ENCODE data around the gene TOMM70.

The TOMM70 gene

DNA sequence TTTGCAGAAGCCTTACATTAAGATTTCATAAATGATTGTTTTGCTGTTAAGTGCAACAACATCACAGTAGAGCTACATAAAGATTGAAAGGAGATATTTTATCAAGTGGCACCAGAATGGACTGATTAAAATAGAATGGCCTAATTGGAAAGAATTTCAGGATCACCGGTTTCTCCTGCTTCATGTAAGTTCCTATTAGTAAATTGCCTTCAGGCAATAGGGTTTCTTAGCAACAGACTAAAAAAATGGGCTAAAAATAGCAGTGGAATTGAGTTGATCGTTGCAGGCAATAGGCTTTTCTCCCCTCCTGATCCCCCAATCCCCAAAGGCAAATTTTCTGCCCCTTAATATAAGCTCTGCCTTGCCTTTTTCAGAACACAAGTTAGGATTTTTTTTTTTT, 1.4 kb upstream of the TOMM70 start:
- Mint-ChIP-seq H3K36me3 (ENCODE audit: low read depth) (peaks cover 43% of the 10 kb centered on the region), H3K4me1 (peaks cover 55% of the 10 kb centered on the region), H3K27me3 (ENCODE audit: low read depth, poor library complexity) (no peaks in the 10 kb centered on the region), H3K27ac (peak overlapping the region; percentile 100), H3K9me3 (peaks cover 29% of the 10 kb centered on the region), H3K4me3 (peak overlapping the region; percentile 92)
- TF ChIP-seq, protein P1, sequence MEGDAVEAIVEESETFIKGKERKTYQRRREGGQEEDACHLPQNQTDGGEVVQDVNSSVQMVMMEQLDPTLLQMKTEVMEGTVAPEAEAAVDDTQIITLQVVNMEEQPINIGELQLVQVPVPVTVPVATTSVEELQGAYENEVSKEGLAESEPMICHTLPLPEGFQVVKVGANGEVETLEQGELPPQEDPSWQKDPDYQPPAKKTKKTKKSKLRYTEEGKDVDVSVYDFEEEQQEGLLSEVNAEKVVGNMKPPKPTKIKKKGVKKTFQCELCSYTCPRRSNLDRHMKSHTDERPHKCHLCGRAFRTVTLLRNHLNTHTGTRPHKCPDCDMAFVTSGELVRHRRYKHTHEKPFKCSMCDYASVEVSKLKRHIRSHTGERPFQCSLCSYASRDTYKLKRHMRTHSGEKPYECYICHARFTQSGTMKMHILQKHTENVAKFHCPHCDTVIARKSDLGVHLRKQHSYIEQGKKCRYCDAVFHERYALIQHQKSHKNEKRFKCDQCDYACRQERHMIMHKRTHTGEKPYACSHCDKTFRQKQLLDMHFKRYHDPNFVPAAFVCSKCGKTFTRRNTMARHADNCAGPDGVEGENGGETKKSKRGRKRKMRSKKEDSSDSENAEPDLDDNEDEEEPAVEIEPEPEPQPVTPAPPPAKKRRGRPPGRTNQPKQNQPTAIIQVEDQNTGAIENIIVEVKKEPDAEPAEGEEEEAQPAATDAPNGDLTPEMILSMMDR (IDR thresholded peaks at IDR 0.05): no peak
- no peak for DNase-seq

DNA sequence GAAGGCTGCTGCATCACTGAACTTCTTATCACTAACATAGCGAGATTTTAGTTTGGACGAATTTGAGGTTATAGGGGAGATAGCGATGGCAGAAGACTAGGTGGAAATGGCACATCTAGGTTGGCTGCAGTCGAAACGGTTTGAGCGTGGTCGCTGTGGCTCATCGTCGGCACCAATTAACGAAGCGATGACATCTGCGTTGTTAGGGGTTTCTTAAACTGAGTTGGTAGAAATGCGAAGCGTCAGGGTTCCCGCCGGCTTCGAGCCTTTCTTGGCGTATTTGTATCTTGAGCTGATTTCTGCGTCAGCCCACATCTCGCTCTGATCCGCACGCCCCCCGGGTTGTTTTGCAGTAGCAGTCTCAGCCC, 769 bp upstream of the TOMM70 start:
- Mint-ChIP-seq H3K4me1 (peaks cover 55% of the 10 kb centered on the region), H3K27me3 (ENCODE audit: low read depth, poor library complexity) (no peaks in the 10 kb centered on the region), H3K9me3 (peaks cover 23% of the 10 kb centered on the region), H3K36me3 (ENCODE audit: low read depth) (peaks cover 43% of the 10 kb centered on the region), H3K27ac (peak overlapping the region; percentile 100), H3K4me3 (peak overlapping the region; percentile 92)
- TF ChIP-seq, protein P1 (IDR thresholded peaks at IDR 0.05): no peak
- DNase-seq: peak; percentile 37

DNA sequence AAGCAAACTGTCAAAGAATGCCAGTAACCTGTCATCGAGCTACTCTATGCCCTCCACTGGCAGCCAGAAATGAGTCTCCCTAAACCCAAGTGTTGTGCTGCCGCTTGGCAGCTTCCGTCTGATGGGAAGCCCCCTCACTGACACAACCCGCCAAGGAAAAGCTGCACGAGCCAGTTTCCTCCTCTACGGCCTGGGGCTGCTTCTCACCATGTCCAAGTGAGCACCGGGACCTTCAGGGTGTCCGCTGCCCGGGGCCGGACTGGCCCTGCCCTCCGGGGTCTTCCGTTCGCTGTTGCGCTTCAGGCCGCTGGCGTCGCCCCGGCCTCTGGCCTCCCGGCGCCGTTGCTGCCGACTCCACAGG, 490 bp downstream of the TOMM70 start:
- Mint-ChIP-seq H3K36me3 (ENCODE audit: low read depth) (peaks cover 37% of the 10 kb centered on the region), H3K27ac (peak overlapping the region; percentile 68), H3K4me1 (peaks cover 50% of the 10 kb centered on the region), H3K9me3 (peaks cover 12% of the 10 kb centered on the region), H3K27me3 (ENCODE audit: low read depth, poor library complexity) (no peaks in the 10 kb centered on the region), H3K4me3 (peak overlapping the region; percentile 92)
- no peak for DNase-seq
- TF ChIP-seq, protein P1 (IDR thresholded peaks at IDR 0.05): no peak

DNA sequence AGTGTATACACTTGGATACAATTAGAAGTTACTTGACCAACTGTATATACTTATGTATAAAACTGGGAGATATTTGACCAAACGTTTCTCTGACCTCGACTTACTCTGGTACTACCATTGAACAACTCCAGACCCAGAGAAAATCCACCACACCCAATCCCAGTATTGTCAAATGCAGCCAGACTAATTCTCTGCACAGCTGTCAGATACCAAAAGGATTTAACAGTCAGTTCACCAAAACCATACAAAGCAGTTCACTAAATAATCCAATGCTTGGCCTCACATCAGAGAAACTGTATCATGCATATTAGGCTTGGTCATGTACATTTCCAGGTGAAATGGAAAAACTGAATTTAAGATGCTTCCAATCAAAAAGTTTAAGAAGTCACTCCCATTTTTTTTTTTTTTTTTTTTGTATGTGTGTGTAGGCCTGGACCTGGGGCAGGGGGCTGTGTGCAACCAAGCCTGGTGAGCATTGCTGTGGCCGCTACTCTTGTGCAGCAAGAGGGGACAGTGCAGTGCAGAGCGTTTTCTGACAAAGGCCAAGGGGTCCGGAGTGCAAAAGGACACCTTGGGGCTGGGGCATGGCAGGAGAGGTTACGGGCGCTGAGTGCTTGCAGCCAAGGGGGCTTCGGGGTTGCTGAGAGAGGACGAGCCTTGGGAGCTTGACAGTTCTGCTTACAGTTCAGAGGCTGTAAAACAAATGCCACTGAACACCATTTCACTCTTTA, 1.4 kb downstream of the TOMM70 start:
- TF ChIP-seq, protein P1 (IDR thresholded peaks at IDR 0.05): no peak
- Mint-ChIP-seq H3K27me3 (ENCODE audit: low read depth, poor library complexity) (no peaks in the 10 kb centered on the region), H3K4me3 (peak overlapping the region; percentile 92), H3K36me3 (ENCODE audit: low read depth) (peaks cover 32% of the 10 kb centered on the region), H3K9me3 (peaks cover 3% of the 10 kb centered on the region), H3K4me1 (peaks cover 44% of the 10 kb centered on the region), H3K27ac (peak overlapping the region; percentile 39)
- DNase-seq: peak; percentile 7

DNA sequence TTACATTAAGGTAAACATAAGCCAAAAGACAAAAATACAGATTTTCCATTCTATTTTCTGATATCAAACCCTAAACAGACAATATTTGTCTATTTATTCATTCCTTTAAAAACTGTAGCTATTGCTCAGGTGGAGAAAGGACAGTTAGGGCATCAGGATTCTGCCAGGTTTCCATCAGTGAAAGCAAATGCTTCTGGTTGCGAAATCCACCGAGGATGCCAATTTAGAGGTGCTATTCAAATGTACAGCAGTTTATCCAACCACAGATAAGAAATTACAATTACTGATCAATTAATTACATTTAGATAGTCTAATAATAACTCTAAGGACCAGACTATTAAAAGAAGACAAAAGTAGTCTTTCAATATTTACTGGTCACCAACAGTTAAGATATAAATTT, 3.9 kb downstream of the TOMM70 start:
- no peaks in the 10 kb centered on the region for H3K9me3 Mint-ChIP-seq
- H3K4me3 Mint-ChIP-seq: no peak overlapping the region
- TF ChIP-seq, protein P1 (IDR thresholded peaks at IDR 0.05): no peak
- peaks cover 44% of the 10 kb centered on the region for H3K36me3 Mint-ChIP-seq (ENCODE audit: low read depth)
- no peak overlapping the region for H3K27ac Mint-ChIP-seq
- H3K27me3 Mint-ChIP-seq (ENCODE audit: low read depth, poor library complexity): no peaks in the 10 kb centered on the region
- no peak for DNase-seq
- peaks cover 26% of the 10 kb centered on the region for H3K4me1 Mint-ChIP-seq
